Loucy (cell line): ENCODE data around the gene XIRP2.

Source experiments
- H2AFZ ChIP-seq: fragments of 200-600 bp; sonication (generic); 2 replicates; pipeline ENCODE4 v1.6.0; 2016; ENCODE audit warnings: antibody characterized with exemption, mild to moderate bottlenecking, low read length, moderate library complexity
- H3F3A ChIP-seq: fragments of 200-600 bp; 2 replicates; pipeline ENCODE4 v1.6.0; 2016; ENCODE audit warnings: antibody characterized with exemption, low read depth, mild to moderate bottlenecking
- H3K27me3 ChIP-seq: fragments of 200-600 bp; sonication (generic); 2 replicates; pipeline ENCODE4 v1.6.1; 2014; ENCODE audit warnings: low read length, mild to moderate bottlenecking; ENCODE audit not compliant: insufficient read depth, poor library complexity, severe bottlenecking
- H3K36me3 ChIP-seq: fragments of 200-600 bp; sonication (generic); 2 replicates; pipeline ENCODE4 v1.6.1; 2016; ENCODE audit warnings: low read length; ENCODE audit not compliant: insufficient read depth
- H3K4me1 ChIP-seq: fragments of 200-600 bp; sonication (generic); 2 replicates; pipeline ENCODE4 v1.5.1; 2014; ENCODE audit warnings: low read length, mild to moderate bottlenecking; ENCODE audit not compliant: insufficient read depth, poor library complexity, severe bottlenecking
- H3K4me2 ChIP-seq: fragments of 200-600 bp; sonication (generic); 2 replicates; pipeline ENCODE4 v1.6.0; 2014; ENCODE audit warnings: antibody characterized with exemption, low read length, low read depth, mild to moderate bottlenecking; ENCODE audit not compliant: poor library complexity, severe bottlenecking
- H3K4me3 ChIP-seq: fragments of 200-600 bp; sonication (generic); 2 replicates; pipeline ENCODE4 v1.5.1; 2014; ENCODE audit warnings: low read length, mild to moderate bottlenecking, mixed read lengths; ENCODE audit not compliant: poor library complexity, severe bottlenecking
- H3K79me2 ChIP-seq: fragments of 200-600 bp; sonication (generic); 2 replicates; pipeline ENCODE4 v1.6.1; 2014; ENCODE audit warnings: low read length; ENCODE audit not compliant: insufficient read depth
- H3K9ac ChIP-seq: fragments of 200-600 bp; sonication (generic); 2 replicates; pipeline ENCODE4 v1.6.0; 2014; ENCODE audit warnings: mild to moderate bottlenecking, low read depth, low read length, moderate library complexity; ENCODE audit not compliant: poor library complexity, severe bottlenecking
- H3K9me2 ChIP-seq: fragments of 200-600 bp; sonication (generic); replicated peaks from 2 replicates; pipeline ENCODE4 v1.6.1; 2016; ENCODE audit warnings: low read depth, low read length, mixed read lengths
- H3K9me3 ChIP-seq: fragments of 200-600 bp; sonication (generic); 2 replicates; pipeline ENCODE4 v1.6.1; 2014; ENCODE audit warnings: mild to moderate bottlenecking, antibody characterized with exemption, low read length, low read depth; ENCODE audit not compliant: insufficient read depth
- H4K20me1 ChIP-seq: fragments of 200-600 bp; sonication (generic); 2 replicates; pipeline ENCODE4 v1.6.0; 2014; ENCODE audit warnings: antibody characterized with exemption, low read length, mild to moderate bottlenecking; ENCODE audit not compliant: insufficient read depth, poor library complexity, severe bottlenecking
- CTCF ChIP-seq: fragments of 200-600 bp; sonication (generic); conservative IDR thresholded peaks from 2 replicates; pipeline ENCODE4 v1.5.1; 2014; ENCODE audit warnings: mild to moderate bottlenecking, antibody characterized with exemption, low read length
- EZH2phosphoT487 ChIP-seq: fragments of 200-600 bp; IDR thresholded peaks from 2 replicates; pipeline ENCODE4 v1.6.1; 2018; ENCODE audit warnings: antibody characterized with exemption, mild to moderate bottlenecking, moderate library complexity, borderline replicate concordance

The XIRP2 gene

GRCh38 chr2:166957686-166958085 lies 69.4 kb downstream of the XIRP2 start:
- Histone ChIP-seq H2AFZ (peak overlapping the region; percentile 79), H3K27me3 (no peaks in the 10 kb centered on the region), H3K9me2 (no peaks in the 10 kb centered on the region; the same call in 1 of the 2 replicates), H3K9me3 (no peaks in the 10 kb centered on the region), H3F3A (no peaks in the 10 kb centered on the region), H3K9ac (no peak overlapping the region), H3K79me2 (no peaks in the 10 kb centered on the region), H3K4me2 (peak overlapping the region; percentile 66), H3K4me3 (peak overlapping the region; percentile 43), H3K36me3 (no peaks in the 10 kb centered on the region), H3K4me1 (peaks cover 12% of the 10 kb centered on the region), H4K20me1 (no peaks in the 10 kb centered on the region)
- TF ChIP-seq CTCF (no peak), EZH2phosphoT487 (no peak)

- H3K27me3 ChIP-seq, result no peaks in the 10 kb centered on the region
- H4K20me1 ChIP-seq, result no peaks in the 10 kb centered on the region
- H3K9me3 ChIP-seq, result no peaks in the 10 kb centered on the region
- H3K79me2 ChIP-seq, result no peaks in the 10 kb centered on the region
- H3K4me2 ChIP-seq, result no peak overlapping the region
- no peak overlapping the region for H3K9ac ChIP-seq
- H3K4me3 ChIP-seq, result no peak overlapping the region
- peaks cover 12% of the 10 kb centered on the region for H3K4me1 ChIP-seq
- H3K9me2 ChIP-seq, result no peaks in the 10 kb centered on the region
- H2AFZ ChIP-seq, result no peak overlapping the region
- no peak for TF ChIP-seq CTCF
- no peak for TF ChIP-seq EZH2phosphoT487
- H3F3A ChIP-seq, result no peaks in the 10 kb centered on the region
- H3K36me3 ChIP-seq, result no peaks in the 10 kb centered on the region
These were observed 70.8 kb downstream of the XIRP2 start for GRCh38 chr2:166958986-166959481.

GRCh38 chr2:166959556-166959955 lies 71.3 kb downstream of the XIRP2 start:
- no peaks in the 10 kb centered on the region for H3K36me3 ChIP-seq
- no peak for TF ChIP-seq CTCF
- H3K9ac ChIP-seq, result no peak overlapping the region
- H3K9me2 ChIP-seq, result no peaks in the 10 kb centered on the region
- H3K4me2 ChIP-seq, result no peak overlapping the region
- no peaks in the 10 kb centered on the region for H3K27me3 ChIP-seq
- H4K20me1 ChIP-seq, result no peaks in the 10 kb centered on the region
- peaks cover 12% of the 10 kb centered on the region for H3K4me1 ChIP-seq
- no peak overlapping the region for H3K4me3 ChIP-seq
- H3K79me2 ChIP-seq, result no peaks in the 10 kb centered on the region
- no peaks in the 10 kb centered on the region for H3K9me3 ChIP-seq
- H2AFZ ChIP-seq, result no peak overlapping the region
- H3F3A ChIP-seq, result no peaks in the 10 kb centered on the region
